GM19193 (cell line): ENCODE measurements around the gene OR7G1.

Experiments
- POLR2A ChIP-seq: IDR thresholded peaks from 4 replicates; pipeline ENCODE4 v1.6.1; 2011; ENCODE audit not compliant: insufficient read depth, insufficient read length; ENCODE audit errors: extremely low read depth

Gene OR7G1, protein sequence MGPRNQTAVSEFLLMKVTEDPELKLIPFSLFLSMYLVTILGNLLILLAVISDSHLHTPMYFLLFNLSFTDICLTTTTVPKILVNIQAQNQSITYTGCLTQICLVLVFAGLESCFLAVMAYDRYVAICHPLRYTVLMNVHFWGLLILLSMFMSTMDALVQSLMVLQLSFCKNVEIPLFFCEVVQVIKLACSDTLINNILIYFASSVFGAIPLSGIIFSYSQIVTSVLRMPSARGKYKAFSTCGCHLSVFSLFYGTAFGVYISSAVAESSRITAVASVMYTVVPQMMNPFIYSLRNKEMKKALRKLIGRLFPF

DNA sequence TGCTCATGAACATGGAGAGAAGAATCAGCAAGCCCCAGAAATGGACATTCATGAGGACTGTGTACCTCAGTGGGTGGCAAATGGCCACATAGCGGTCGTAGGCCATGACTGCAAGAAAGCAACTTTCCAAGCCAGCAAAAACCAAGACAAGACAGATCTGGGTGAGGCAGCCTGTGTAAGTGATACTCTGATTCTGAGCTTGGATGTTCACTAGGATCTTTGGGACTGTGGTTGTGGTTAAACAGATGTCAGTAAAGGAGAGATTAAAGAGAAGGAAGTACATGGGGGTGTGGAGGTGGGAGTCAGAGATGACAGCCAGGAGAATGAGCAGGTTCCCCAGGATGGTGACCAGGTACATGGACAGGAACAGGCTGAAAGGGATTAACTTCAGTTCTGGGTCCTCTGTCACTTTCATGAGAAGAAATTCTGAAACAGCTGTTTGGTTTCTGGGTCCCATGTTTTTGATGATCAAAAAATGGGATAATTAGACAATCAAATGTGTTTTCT lies at the start of gene OR7G1:
TSS of gene OR7G1 (minus strand) at position 457 of the 507 bp plus-strand sequence. CDS start at position 457, 0 bp downstream.
- TF ChIP-seq POLR2A = no peak

DNA sequence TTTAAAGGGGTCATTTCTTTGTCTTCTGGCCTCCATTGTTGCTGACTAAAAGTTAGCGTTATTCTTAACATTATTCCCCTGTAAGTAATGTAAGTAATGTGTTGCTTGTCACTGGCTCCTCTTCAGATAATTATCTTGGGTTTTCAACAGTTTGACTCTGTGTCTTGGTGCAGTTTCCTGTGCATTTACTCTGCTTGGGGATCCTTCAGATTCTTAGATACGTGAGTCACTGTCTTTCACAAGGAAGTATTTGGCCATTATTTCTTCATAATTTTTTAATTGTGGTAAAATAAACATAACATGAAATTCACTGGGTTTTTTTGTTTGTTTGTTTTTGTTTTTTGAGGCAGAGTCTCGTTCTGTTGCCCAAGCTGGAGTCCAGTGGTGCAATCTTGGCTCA lies 49.7 kb upstream of the OR7G1 start:
- no peak for TF ChIP-seq POLR2A

DNA sequence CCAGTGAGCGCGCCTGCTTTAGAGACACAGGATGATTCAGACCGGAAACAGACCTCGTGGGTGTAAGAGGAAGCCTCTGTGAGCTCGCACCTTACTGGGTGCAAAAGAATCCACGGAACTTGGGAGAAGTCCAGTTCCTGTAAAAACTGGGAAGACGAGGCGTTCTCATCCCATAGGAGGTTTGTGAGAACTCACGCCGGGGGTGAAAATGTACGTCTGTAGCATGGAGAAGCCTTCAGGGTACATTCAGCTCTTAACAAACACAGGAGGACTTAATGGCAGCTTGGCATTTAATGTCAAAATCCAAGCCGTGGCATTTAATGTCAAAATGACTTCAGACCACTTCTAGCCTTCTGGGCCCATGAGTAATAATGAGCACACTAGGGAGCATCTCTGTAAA lies 45.9 kb upstream of the OR7G1 start:
- no peak for TF ChIP-seq POLR2A

DNA sequence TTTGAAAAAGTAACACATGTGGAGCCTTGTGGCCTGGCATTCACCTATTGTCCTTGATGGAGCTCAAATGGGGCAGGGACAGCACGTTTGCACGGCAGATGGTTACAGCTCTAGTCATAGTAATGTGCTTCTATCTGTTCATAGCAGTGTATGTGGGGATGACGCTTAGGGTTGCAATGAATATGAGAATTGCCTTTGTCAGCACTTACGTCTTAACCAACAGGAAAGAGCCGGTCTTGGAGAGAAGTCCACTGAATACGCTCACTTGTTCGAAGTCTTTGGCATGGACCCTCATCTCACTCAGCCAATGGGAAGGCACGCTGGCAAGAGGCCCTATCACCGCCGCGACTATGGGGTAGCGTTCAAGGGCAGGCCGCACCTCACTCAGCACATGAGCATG lies 44.3 kb upstream of the OR7G1 start:
- no peak for TF ChIP-seq POLR2A

DNA sequence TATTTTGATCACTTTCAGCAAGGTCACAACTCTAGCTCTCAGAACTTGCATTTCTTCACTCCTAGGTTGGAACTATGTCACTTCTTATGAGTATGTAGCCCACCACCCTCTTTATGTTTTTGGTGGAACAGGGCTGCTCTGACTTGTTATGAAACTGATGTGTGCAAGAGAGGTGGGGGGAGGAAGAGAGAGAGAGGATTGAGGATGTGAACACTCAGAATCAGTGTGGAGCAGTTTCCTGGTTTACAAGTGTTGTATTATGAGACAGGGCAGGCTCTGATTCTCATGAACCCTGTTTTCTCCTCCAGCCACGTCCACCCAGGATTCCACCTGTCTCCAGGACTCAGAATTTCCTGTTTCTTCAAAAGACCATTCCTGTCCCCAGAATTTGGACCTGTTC lies 40.7 kb upstream of the OR7G1 start:
- TF ChIP-seq POLR2A = no peak

DNA sequence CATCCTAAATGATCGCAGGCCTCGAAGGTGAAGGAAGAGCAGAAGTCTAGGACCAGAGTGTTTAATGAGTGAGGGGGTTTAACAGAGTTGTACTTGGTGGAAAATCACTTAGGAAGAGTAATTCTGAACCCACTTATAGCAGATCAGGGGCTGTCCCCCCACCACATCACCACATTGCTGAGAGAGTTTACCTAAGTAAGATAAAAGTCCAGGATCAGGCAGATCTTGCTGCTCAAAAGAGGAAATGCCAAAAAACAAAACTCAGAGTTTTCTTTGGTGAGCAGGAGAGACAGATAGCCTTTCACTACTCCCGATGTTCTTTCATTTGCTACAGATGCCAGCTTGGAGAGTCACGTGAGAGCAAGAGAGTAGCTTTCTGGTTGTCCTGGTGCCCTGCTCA lies 40.0 kb upstream of the OR7G1 start:
- no peak for TF ChIP-seq POLR2A

DNA sequence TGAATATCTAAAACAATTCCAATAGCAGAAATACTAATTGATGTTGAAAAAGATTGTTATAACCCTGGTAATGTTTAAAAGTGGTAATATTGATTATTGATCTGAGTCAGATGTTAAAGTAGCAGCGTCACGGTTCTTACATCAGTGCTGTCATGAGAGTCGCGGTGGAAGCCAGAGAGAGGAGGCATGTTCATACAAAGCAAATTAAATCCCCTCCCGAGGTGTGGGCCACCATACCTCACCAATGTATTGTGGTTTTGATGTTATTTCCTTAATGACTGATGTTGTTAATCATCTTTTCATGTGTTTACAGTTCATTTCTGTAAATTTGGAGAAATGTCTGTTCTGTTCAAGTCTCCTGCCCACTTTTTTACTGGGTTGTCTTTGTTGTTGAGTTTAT lies 35.8 kb upstream of the OR7G1 start:
- TF ChIP-seq POLR2A = no peak

DNA sequence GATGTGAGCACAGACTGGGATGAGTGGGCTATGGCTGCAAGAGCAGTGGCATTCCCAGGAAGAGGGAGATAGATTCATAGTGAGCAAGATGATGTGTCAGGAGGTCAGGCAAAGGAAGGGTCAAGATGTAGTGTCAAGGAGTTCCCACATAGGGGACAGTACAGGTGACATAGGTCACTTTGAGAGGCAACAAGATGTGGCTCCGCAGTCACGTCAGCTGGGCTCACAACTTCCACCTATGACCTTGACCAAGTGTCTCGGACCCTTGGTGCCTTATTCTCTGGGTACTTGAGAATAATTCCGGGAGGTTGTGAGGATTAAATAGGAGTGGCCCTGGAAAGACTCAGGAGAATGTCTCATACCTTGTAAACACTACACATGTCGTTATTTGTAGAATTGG lies 35.1 kb upstream of the OR7G1 start:
- no peak for TF ChIP-seq POLR2A

DNA sequence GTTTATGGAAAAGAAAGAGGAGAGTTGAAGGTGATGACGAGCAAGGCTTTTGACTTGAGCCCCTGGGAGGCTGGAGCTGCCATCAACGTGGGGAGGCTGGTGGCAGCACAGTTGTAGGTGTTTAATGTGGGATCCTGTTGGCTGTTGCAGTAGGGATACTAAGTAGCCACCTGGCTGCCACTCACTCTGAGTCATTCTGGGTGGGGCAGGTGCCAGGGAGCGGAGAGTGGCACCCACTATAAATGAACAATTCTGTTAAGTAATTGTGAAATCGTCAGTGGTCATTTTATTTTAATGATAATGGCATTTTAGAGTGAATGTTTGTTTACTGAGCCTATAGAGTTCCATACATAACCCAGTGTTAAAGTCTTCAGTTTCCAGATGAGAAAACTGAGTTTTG lies 34.4 kb upstream of the OR7G1 start:
- no peak for TF ChIP-seq POLR2A

DNA sequence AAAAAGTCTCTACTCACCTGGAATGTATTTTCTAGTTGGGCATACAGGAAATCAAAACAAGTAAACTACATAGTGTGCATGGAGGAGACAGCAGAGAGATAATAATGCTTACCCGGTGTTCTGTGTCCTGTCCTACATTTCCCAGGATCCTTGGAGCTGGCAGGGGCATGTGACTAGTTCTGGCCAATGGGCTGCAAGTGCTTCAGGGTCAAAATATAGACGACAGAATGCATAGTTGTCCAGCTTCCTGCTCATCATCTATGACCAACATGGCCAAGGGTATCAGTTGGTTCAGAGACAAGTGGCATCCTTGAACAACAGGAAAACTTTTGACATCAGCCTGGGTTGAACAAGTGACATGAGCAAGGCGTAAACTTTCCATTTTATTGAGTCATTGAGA lies 33.1 kb upstream of the OR7G1 start:
- no peak for TF ChIP-seq POLR2A

DNA sequence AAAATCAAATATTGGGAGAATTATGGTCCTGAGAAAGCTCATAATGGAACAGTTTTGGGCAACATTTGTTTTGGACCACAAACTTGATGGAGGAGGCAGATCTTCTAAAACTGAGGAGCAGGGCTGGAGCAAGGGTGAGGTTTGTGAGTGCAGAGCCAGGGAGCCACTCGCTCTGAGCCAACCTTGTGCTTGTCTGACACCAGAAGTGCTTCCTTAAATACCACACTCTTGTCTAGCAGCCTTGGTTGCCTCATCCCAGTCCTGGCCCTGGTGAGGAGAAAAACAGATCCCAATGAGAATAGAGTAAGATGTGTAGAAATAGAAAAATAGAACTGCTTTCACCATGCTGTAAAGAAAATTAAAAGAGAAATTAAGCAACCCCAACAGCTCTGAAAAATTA lies 31.3 kb upstream of the OR7G1 start:
- TF ChIP-seq POLR2A = no peak

DNA sequence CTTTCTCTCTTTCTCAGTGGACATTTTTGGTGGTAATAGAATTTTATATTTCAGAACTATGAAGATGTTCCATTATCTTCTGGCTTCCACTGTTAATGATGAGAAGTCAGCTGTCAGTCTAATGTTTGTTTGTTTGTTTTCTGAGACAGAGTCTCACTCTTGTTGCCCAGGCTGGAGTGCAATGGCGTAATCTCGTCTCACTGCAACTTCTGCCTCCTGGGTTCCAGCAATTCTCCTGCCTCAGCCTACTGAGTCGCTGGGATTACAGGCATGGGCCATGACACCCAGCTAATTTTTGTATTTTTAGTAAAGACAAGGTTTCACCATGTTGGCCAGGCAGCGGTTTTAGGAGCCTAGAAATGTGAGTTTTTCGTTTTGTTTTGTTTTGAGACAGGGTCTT lies 29.4 kb upstream of the OR7G1 start:
- TF ChIP-seq POLR2A = no peak

DNA sequence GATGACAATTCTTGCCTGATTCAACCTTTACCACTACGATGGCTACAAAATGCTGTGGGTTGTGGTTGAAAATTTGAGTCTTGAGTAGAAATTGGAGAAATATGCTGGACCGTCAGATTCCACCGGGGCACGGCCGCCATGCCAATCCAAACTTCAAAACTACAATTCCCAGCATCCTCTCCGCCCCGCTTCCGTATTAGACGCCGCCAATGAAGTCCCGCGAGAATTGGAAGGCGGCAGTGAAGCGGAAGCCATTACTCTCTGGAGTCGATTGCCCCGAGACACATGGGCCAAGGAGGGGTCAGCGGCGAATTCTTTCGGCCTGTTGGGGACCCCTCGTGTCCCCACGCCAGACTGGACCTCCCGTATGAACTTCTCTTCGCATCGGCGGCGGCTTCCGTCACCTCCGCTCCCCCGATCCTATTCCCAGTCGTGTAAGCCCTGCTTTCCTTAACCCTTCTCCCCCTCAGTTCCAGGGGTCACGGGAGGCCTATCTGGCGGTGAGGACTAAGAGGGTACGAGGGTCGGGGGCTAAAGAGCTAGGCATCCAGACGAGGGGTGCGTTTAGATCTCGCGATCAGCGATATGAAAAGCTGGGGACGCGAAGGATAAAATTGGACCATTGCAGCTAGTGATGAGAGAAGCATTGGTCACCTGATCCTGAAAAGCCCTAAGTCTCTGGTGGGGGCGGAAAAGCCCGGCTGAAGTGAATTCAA lies 24.8 kb upstream of the OR7G1 start, which contains the start of gene ZNF317:
TSS of gene ZNF317 (plus strand) at position 239 of the 716 bp plus-strand sequence. CDS start 15,620 bp downstream, outside the sequence.
- peak; percentile 86 for TF ChIP-seq POLR2A

DNA sequence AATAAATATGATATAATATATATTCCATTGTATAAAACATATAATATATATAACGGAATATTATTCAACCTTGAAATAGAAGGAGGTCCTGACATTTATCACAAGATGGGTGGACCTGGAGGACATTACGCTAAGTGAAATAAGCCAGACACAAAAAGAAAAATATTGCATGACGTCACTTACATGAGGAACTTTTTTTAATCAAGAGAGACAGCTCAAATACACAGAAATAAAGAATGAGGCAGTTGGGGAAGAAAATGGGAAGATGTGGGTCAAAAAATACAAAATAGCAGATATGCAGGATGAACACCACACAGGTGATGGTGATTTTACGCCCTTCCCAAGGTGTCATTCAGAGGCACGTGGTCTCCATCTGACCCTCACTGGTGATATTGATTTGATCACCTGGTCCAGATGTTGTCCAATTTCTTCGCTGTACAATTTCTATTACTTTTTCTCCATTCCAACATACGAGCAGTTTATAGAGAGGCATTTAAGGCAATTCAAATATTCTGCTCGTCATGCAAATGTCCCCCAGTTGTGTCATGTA lies 24.1 kb upstream of the OR7G1 start:
- no peak for TF ChIP-seq POLR2A

DNA sequence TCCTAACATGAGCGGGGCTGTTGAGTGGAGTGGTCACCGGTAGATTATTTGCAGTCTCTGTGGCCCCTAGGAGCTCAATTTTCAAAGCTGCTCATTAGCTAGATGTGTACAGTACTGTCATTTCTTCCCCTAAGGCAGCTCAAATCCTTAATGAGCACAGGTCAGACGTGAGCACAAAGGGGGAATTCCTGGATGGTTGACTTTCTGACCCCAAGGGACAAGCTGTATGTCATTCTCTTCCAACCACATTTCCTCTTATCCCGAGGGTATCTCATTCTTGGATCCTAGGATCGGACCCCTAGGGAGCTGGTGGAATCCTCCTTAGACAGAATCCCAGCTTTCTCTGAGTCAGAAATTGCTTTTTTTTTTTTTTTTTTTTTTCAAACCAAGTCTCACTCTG lies 16.9 kb upstream of the OR7G1 start:
- no peak for TF ChIP-seq POLR2A

DNA sequence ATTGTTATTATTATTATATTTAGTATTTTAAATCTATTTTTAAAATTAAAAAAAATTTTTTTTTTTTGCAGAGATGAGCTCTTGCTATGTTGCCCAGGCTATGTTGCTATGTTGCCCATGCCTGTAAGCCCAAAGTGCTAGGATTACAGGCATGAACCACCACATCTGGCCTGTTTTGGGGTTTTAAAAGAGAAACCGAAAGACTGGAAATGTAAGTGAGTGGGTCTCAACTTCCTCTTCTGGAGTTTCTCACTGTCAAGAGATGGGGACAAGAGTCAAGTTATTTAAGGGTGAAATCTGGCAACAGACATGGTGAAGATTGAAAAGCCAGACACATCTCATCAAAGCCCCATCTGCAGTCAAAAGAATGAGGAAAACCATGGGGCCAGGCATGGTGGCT lies 15.4 kb upstream of the OR7G1 start:
- TF ChIP-seq POLR2A = no peak

DNA sequence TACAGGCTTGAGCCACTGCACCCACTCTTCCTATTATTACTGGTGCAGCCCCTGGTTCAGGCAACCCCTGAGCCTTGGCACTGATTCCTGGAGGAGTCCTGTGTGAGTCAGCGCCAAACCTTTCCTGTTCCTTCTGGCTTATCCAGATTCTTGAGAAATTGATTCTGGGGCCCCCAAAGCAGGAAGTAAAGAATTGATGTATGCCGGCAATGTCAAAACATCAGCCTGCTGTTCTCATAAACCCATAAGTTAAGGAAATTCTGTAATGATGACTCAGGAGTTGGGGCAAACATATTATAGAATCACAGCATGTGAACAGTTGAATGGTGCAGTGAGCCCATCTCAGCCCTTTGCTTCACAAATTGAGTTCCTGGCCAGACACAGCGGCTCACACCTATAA lies 12.6 kb upstream of the OR7G1 start:
- no peak for TF ChIP-seq POLR2A

DNA sequence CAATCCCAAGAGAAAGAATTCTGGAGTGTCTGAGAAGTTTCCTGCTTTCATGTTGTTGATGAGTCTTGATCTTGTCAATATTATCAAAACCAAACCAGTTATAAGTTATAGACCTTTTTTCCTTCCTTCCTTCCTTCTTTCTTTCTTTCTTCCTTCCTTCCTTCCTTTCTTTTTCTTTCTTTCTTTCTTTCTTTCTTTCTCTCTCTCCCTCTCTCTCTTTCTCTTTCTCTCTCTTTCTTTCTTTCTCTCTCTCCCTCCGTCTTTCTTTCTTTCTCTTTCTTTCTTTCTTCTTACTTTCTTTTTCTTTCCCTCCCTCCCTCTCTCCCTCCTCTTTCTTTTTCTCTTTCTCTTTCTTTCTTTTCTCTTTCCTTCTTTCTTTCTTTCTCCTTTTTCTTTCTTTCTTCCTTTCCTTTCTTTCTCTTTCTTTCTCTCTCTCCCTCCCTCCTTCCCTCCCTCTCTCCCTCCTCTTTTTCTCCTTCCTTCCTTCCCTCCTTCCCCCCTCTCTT lies 11.4 kb upstream of the OR7G1 start, which contains the start of gene OR7G3:
TSS of gene OR7G3 (minus strand) at position 51 of the 506 bp plus-strand sequence. CDS start at position 51, 0 bp downstream.
- no peak for TF ChIP-seq POLR2A
